22Rv1 (cell line): ENCODE results near the gene RAB8A.

Experiments used
- ZFX ChIP-seq: fragments of 450-650 bp; IDR thresholded peaks from 2 replicates; pipeline ENCODE4 v1.6.1; 2017; ENCODE audit warnings: antibody characterized with exemption, borderline replicate concordance
- TF ChIP-seq, protein P1 (sequence below): fragments of 450-650 bp; IDR thresholded peaks from 2 replicates; pipeline ENCODE4 v1.5.1; 2017; ENCODE audit warnings: mild to moderate bottlenecking

DNA sequence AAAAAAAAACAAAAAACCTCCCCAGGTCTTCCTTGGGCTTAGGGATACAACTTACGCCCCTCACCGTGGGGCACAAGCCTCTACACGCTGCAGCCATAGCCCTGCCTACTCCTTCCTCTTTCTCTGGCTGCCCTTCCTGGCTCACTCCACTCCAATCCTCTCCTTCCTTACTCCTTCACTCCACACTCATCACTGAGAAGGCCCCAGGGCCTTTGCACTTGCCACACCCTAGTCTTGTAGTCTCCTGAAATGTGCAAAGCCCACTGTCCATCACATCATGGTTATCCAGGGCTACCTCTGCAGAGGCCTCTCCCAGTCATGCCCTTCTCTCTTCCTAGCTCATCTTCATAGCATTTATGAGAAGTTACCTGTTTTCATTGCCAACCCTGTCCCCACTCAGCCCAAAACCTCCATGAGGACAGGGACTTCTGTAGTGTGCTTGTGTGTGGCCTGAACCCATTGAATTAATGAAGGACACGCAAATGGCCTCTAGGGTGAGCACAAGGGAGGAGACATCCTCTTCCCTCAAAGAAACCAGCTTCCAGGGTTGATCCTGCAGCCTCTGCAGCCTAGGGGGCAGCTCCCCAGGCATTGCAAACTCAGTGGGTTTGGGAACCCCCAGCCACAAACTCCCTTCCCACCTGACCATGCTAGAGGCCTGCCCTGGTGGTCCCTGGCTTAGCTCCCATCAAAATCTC is 23.9 kb downstream of the RAB8A start:
- no peak for TF ChIP-seq ZFX
- TF ChIP-seq, protein P1, sequence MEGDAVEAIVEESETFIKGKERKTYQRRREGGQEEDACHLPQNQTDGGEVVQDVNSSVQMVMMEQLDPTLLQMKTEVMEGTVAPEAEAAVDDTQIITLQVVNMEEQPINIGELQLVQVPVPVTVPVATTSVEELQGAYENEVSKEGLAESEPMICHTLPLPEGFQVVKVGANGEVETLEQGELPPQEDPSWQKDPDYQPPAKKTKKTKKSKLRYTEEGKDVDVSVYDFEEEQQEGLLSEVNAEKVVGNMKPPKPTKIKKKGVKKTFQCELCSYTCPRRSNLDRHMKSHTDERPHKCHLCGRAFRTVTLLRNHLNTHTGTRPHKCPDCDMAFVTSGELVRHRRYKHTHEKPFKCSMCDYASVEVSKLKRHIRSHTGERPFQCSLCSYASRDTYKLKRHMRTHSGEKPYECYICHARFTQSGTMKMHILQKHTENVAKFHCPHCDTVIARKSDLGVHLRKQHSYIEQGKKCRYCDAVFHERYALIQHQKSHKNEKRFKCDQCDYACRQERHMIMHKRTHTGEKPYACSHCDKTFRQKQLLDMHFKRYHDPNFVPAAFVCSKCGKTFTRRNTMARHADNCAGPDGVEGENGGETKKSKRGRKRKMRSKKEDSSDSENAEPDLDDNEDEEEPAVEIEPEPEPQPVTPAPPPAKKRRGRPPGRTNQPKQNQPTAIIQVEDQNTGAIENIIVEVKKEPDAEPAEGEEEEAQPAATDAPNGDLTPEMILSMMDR = no peak
